CD14-positive monocyte (primary cell): ENCODE data around the gene EPB41. TPM values are rescaled to one million over a fixed set of nuclear protein-coding genes. Genes with fewer than 3 reads are reported as not detected.

Source experiments
- DNase-seq, 3 donors: peaks; one replicate each; pipeline ENCODE4 v3.0.0-alpha.2; 2011 to 2022
- H2AFZ ChIP-seq: 2 replicates; pipeline ENCODE4 v1.6.0; 2012; ENCODE audit warnings: mild to moderate bottlenecking, low read depth, low read length, inconsistent platforms; ENCODE audit not compliant: insufficient read depth, poor library complexity, severe bottlenecking
- H3K27ac ChIP-seq, 2 donors: 1 replicate in 1 of 2; 2 replicates in 1 of 2; pipeline ENCODE4 v1.5.1; 2012 to 2013; ENCODE audit warnings: low read length in 2 of 2, control low read depth in 1 of 2, inconsistent platforms in 1 of 2, low read depth in 1 of 2, mild to moderate bottlenecking in 1 of 2
- H3K27me3 ChIP-seq, 2 donors: one replicate each; pipeline versions ENCODE4 v1.6.0 to v1.6.1; 2011 to 2013; ENCODE audit warnings: low read length in 2 of 2; ENCODE audit not compliant: control insufficient read depth in 2 of 2, insufficient read depth in 2 of 2
- H3K36me3 ChIP-seq, 2 donors: replicated peaks in 1 of 2; 1 replicate in 1 of 2; 2 replicates in 1 of 2; pipeline versions ENCODE4 v1.5.1 to v1.6.1; 2012 to 2013; ENCODE audit warnings: low read length in 2 of 2, control low read depth in 1 of 2, inconsistent platforms in 1 of 2, mild to moderate bottlenecking in 1 of 2; ENCODE audit not compliant: insufficient read depth in 2 of 2, control insufficient read depth in 1 of 2
- H3K4me1 ChIP-seq, 2 donors: 1 replicate in 1 of 2; 2 replicates in 1 of 2; pipeline versions ENCODE4 v1.5.1 to v1.6.1; 2012 to 2013; ENCODE audit warnings: low read length in 2 of 2, control low read depth in 1 of 2, inconsistent platforms in 1 of 2, mild to moderate bottlenecking in 1 of 2, moderate library complexity in 1 of 2; ENCODE audit not compliant: insufficient read depth in 2 of 2, control insufficient read depth in 1 of 2
- H3K4me2 ChIP-seq: replicated peaks from 2 replicates; pipeline ENCODE3; 2012; ENCODE audit warnings: low read length, moderate library complexity, mild to moderate bottlenecking; ENCODE audit not compliant: poor library complexity, severe bottlenecking; ENCODE audit errors: extremely low read depth
- H3K4me3 ChIP-seq, 3 experiments: fragments of 200-600 bp in 1 of 3; sonication (generic) in 1 of 3; replicated peaks in 1 of 3; 1 replicate in 2 of 3; 2 replicates in 1 of 3; pipeline ENCODE4 v1.5.1; 2011 to 2013; ENCODE audit warnings: low read length in 3 of 3, mild to moderate bottlenecking in 3 of 3, control low read depth in 2 of 3, low read depth in 2 of 3, inconsistent platforms in 1 of 3, moderate library complexity in 1 of 3
- H3K79me2 ChIP-seq: 2 replicates; pipeline ENCODE4 v1.6.0; 2012; ENCODE audit warnings: mild to moderate bottlenecking, control low read depth, inconsistent platforms, low read length, moderate library complexity; ENCODE audit not compliant: insufficient read depth
- H3K9ac ChIP-seq: 2 replicates; pipeline ENCODE4 v1.6.0; 2017; ENCODE audit warnings: low read length, mild to moderate bottlenecking; ENCODE audit not compliant: insufficient read depth, poor library complexity, severe bottlenecking
- H3K9me3 ChIP-seq, 2 donors: replicated peaks in 1 of 2; 1 replicate in 1 of 2; 2 replicates in 1 of 2; pipeline versions ENCODE4 v1.5.1 to v1.6.1; 2012 to 2013; ENCODE audit warnings: low read length in 2 of 2, control low read depth in 1 of 2; ENCODE audit not compliant: control insufficient read depth in 1 of 2, insufficient read depth in 1 of 2
- H4K20me1 ChIP-seq: 2 replicates; pipeline ENCODE4 v1.6.0; 2012; ENCODE audit warnings: mild to moderate bottlenecking, low read length, control low read depth, moderate library complexity; ENCODE audit not compliant: insufficient read depth
- H3K27ac Mint-ChIP-seq, 7 donors: one replicate each; pipeline ENCODE4 v1.8.0; 2020; ENCODE audit warnings: mild to moderate bottlenecking in 7 of 7, mixed read lengths in 7 of 7, moderate library complexity in 6 of 7, inconsistent platforms in 2 of 7
- H3K27me3 Mint-ChIP-seq, 3 donors: one replicate each; pipeline ENCODE4 v1.8.0; 2021 to 2022; ENCODE audit warnings: low read depth in 3 of 3, mild to moderate bottlenecking in 3 of 3, mixed read lengths in 3 of 3, moderate library complexity in 3 of 3, inconsistent platforms in 1 of 3
- H3K36me3 Mint-ChIP-seq, 2 donors: one replicate each; pipeline ENCODE4 v1.8.0; 2020; ENCODE audit warnings: mixed read lengths in 2 of 2, inconsistent platforms in 1 of 2, mild to moderate bottlenecking in 1 of 2
- H3K4me1 Mint-ChIP-seq: one replicate; pipeline ENCODE4 v1.8.0; 2020; ENCODE audit warnings: mild to moderate bottlenecking, mixed read lengths
- H3K4me3 Mint-ChIP-seq, 2 donors: one replicate each; pipeline ENCODE4 v1.8.0; 2020; ENCODE audit warnings: mild to moderate bottlenecking in 2 of 2, mixed read lengths in 2 of 2, moderate library complexity in 1 of 2
- H3K9me3 Mint-ChIP-seq, 7 donors: one replicate each; pipeline ENCODE4 v1.8.0; 2020 to 2022; ENCODE audit warnings: mixed read lengths in 7 of 7, mild to moderate bottlenecking in 6 of 7, moderate library complexity in 6 of 7, inconsistent platforms in 2 of 7
- WGBS: methylation state at CpG from one replicate; pipeline ENCODE4 v1.1.5; 2013; ENCODE audit warnings: missing lambda C conversion rate; ENCODE audit not compliant: insufficient coverage; 5-methylcytosine and 5-hydroxymethylcytosine counted together
- intact Hi-C, 2 donors: fragments of 100-400 bp; cut with micrococcal nuclease; formaldehyde crosslinking; loops; one replicate each; pipeline versions ENCODE4 v1.15.0 to v1.15.1; 2023
- polyA plus RNA-seq, 3 donors: library from polyadenylated mRNA; depleted of rRNA in 1 of 3; unstranded in 2 of 3; stranded (reverse) in 1 of 3; fragments of 300-500 nt in 2 of 3; fragments of >200 nt in 1 of 3; fragmentation: Illumina TruSeq in 2 of 3; gene quantifications; 1 replicate in 2 of 3; 2 replicates in 1 of 3; pipeline ENCODE4 v1.2.3, GENCODE V29; 2012 to 2021
- TF ChIP-seq, protein P1 (sequence below): fragments of 200-600 bp; IDR thresholded peaks from one replicate; pipeline ENCODE4 v1.8.0; 2022; ENCODE audit warnings: antibody characterized with exemption, mild to moderate bottlenecking

EPB41 gene
- polyA plus RNA-seq, 3 donors, result 11.3 to 19.4 (median 18.9) TPM

DNA sequence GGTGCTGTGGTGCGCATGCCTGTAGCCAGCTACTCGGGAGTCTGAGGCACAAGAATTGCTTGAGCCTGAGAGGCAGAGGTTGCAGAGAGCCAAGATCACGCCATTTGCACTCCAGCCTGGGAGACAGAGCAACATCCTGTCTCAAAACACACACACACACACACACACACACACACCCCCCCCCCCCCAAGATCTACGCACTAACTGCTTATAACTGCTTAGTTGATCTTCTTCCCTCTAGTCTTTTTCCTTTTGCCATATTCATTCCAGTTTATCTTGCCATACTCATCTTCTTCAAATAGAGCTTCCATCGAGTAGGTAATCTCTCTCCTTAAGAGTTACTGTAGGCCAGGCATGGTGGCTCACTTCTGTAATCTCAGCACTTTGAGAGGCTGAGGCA, 20.9 kb downstream of the EPB41 start:
- Histone ChIP-seq H3K27ac (no peak overlapping the region), H3K4me2 (no peak overlapping the region), H3K4me3 (no peak overlapping the region), H3K9me3 (no peaks in the 10 kb centered on the region), H3K9ac (no peak overlapping the region), H3K4me1 (no peaks in the 10 kb centered on the region), H4K20me1 (peaks cover 15% of the 10 kb centered on the region), H3K27me3 (no peaks in the 10 kb centered on the region), H3K79me2 (peaks cover 81% of the 10 kb centered on the region), H3K36me3 (no peaks in the 10 kb centered on the region), H2AFZ (no peak overlapping the region)
- no peak overlapping the region for H3K4me3 Mint-ChIP-seq
- 98% methylated on average over 4 of the region's 5 CpGs for WGBS
- H3K27ac Mint-ChIP-seq, result no peak overlapping the region
- no peak for DNase-seq
- H3K27me3 Mint-ChIP-seq, result no peaks in the 10 kb centered on the region
- H3K36me3 Mint-ChIP-seq, result peaks cover 3 to 15% of the 10 kb centered on the region in 2 donors
- H3K9me3 Mint-ChIP-seq, result peaks cover 0 to 4% (median 0%) of the 10 kb centered on the region in 7 donors
- intact Hi-C loops, result no loop called here
- TF ChIP-seq, protein P1, sequence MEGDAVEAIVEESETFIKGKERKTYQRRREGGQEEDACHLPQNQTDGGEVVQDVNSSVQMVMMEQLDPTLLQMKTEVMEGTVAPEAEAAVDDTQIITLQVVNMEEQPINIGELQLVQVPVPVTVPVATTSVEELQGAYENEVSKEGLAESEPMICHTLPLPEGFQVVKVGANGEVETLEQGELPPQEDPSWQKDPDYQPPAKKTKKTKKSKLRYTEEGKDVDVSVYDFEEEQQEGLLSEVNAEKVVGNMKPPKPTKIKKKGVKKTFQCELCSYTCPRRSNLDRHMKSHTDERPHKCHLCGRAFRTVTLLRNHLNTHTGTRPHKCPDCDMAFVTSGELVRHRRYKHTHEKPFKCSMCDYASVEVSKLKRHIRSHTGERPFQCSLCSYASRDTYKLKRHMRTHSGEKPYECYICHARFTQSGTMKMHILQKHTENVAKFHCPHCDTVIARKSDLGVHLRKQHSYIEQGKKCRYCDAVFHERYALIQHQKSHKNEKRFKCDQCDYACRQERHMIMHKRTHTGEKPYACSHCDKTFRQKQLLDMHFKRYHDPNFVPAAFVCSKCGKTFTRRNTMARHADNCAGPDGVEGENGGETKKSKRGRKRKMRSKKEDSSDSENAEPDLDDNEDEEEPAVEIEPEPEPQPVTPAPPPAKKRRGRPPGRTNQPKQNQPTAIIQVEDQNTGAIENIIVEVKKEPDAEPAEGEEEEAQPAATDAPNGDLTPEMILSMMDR, result no peak
- H3K4me1 Mint-ChIP-seq, result peaks cover 1% of the 10 kb centered on the region

GRCh38 chr1:28936094-28936493, 21.7 kb downstream of the EPB41 start:
- no peaks in the 10 kb centered on the region for H3K9me3 ChIP-seq
- no peak overlapping the region for H3K9ac ChIP-seq
- no peak overlapping the region for H3K4me3 Mint-ChIP-seq
- H3K9me3 Mint-ChIP-seq, result peaks cover 0 to 4% (median 0%) of the 10 kb centered on the region in 7 donors
- TF ChIP-seq, protein P1, result no peak
- H3K4me2 ChIP-seq, result no peak overlapping the region
- no peaks in the 10 kb centered on the region for H3K27me3 ChIP-seq
- peaks cover 3 to 16% of the 10 kb centered on the region in 2 donors for H3K36me3 Mint-ChIP-seq
- no peaks in the 10 kb centered on the region for H3K36me3 ChIP-seq
- no peak overlapping the region for H3K27ac ChIP-seq
- H3K79me2 ChIP-seq, result peaks cover 79% of the 10 kb centered on the region
- H3K27me3 Mint-ChIP-seq, result no peaks in the 10 kb centered on the region
- no CpG with 5 or more reads among the region's 1 CpG for WGBS
- no peak for DNase-seq
- intact Hi-C loops, result no loop called here
- H3K4me1 ChIP-seq, result no peaks in the 10 kb centered on the region
- no peaks in the 10 kb centered on the region for H3K4me1 Mint-ChIP-seq
- no peak overlapping the region for H3K4me3 ChIP-seq
- H2AFZ ChIP-seq, result no peak overlapping the region
- no peak overlapping the region for H3K27ac Mint-ChIP-seq
- peaks cover 15% of the 10 kb centered on the region for H4K20me1 ChIP-seq
